DOHH2 (cell line): ENCODE measurements around the gene HSPB2.

Experiments
- CTCF ChIP-seq: fragments of 200-600 bp; sonication (generic); IDR thresholded peaks from one replicate; pipeline ENCODE4 v1.5.1; 2014; ENCODE audit warnings: antibody characterized with exemption, mild to moderate bottlenecking, low read depth, low read length; ENCODE audit not compliant: poor library complexity, severe bottlenecking
- EZH2phosphoT487 ChIP-seq: fragments of 200-600 bp; sonication (generic); IDR thresholded peaks from 2 replicates; pipeline ENCODE4 v1.6.1; 2017; ENCODE audit warnings: borderline replicate concordance, mild to moderate bottlenecking, antibody characterized with exemption, low read length, moderate library complexity, mixed read lengths

- no peak for TF ChIP-seq CTCF
- no peak for TF ChIP-seq EZH2phosphoT487
Observed at GRCh38 chr11:111871693-111872161, 40.8 kb upstream of the HSPB2 start.
